ENCODE measurements around the gene KIF21B.

The KIF21B gene

DNA sequence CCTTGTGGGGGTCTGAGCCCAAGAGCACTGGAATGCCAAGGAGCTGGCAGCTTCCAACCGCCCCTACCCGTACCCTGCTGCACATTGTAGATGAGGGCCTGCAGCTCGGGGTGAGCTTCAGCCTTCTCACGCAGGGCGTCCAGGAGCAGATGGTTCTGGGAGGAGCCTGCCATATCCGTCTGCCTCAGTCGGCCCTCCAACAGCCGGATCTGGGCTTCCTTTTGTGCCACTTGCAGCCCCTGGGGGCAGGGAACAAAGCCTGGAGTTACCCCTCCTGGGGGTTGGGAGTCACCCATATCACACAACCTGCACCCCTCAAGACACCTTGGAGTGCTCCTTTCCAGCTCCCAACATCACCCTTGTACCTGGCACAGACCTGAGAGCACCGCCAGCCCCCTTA is 34.8 kb downstream of the KIF21B start:
- TF ChIP-seq, protein P1, sequence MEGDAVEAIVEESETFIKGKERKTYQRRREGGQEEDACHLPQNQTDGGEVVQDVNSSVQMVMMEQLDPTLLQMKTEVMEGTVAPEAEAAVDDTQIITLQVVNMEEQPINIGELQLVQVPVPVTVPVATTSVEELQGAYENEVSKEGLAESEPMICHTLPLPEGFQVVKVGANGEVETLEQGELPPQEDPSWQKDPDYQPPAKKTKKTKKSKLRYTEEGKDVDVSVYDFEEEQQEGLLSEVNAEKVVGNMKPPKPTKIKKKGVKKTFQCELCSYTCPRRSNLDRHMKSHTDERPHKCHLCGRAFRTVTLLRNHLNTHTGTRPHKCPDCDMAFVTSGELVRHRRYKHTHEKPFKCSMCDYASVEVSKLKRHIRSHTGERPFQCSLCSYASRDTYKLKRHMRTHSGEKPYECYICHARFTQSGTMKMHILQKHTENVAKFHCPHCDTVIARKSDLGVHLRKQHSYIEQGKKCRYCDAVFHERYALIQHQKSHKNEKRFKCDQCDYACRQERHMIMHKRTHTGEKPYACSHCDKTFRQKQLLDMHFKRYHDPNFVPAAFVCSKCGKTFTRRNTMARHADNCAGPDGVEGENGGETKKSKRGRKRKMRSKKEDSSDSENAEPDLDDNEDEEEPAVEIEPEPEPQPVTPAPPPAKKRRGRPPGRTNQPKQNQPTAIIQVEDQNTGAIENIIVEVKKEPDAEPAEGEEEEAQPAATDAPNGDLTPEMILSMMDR (IDR thresholded peaks at IDR 0.05) = no peak

DNA sequence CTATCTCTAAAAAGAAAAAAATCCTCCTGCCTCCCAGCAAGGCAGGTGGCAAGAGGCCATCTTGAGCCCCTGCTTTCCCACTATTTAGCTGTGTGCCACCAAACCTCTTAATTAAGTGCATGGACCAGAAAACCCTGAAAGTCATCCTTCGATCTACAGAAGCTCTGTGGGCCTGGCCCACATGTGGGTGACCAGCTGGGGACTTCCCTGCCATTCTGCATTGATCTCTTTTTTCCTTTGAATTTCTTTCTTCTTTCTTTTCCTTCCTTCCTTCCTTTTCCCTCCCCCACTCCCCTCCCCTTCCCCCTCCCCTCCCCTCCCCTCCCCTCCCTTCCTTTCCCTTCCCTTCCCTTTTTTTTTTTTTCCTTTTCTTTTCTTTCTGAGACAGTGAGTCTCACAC is 38.0 kb downstream of the KIF21B start:
- TF ChIP-seq, protein P1 (IDR thresholded peaks at IDR 0.05) = no peak

DNA sequence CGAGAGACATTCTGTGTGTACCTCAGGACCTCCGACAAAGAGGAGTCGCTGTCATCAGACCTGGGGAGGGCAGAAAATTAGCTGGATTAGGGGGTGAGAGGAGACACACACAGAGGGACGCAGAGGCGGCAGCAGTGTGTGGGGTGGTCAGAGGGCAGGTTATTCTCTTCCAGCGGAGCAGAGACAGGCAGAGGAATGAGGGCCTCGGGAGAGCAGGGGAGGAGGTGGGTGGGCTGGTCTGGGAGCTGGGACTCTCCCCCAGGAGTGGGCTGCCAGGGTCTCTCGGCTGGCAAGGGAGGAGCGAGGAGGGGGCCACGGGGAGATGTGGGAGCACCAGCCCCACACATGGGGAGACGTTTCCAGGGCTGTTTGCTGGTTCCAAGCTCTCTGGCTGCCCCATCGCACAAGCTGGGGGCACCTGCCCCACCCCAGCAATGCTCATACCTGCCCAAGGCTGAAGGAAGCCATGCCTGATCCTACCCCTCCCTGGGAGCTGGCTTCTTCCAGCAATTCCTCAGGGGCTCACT is 40.4 kb downstream of the KIF21B start:
- TF ChIP-seq, protein P1 (IDR thresholded peaks at IDR 0.05) = no peak

DNA sequence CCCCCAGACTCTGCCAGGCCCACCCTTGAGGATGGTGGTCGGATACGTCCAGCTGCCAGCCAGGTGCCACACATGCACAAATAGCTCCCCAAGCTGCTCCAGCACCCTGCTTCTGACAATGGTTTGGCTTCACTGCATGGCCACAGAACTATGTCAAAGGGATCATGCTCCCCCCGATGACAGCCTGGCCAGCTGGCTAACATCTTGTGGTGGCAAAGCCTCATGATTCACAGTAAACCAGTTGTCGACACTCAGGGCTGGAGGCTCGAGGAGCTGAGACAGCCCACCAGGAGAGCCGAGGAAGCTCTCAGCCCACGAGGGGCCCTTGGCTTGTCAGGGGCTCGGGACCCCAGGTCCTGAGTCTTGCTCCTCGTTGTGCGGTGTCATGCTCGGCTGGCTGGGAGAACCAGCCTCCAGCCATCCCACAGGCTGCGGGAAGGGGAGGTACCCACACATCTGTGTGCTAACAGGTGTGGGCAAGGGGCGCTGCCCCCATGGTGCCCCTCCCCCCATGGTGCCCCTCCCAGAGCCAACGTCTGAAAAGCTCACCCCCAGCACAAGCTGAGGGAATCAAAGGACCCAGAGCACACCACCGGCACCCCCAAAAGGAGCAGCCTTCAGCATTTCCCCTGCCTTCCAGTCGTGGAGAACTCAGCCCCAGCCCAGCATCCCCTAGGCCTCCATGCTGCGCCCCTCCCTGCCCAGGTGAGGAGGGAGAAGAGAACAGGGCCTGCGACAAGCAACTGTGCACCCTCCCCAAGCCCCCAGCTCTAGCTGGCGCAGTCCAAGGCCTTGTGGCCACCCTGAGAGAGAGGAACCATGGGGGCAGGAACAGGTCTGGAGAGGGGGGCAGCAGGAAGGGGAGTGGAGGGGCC is 41.2 kb downstream of the KIF21B start:
- TF ChIP-seq, protein P1 (IDR thresholded peaks at IDR 0.05) = no peak

DNA sequence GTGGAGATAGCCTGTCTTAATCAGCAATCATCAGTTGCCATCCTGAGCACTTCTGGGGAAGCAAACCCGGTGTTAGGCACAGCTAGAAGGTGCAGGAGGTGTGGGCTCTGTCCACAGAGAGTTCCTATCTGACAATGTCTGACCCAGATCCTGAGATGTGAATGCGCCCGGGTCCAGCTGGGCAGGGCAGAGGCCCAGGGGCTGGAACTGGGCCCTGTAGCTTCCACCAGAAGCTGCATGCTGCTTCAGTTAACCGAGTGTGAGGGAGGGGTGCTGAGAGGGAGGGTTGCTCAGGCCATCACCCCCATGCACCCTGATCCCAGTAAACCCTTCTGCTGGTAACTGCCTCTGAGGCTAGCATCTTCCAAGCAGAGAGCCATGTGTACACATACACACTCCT is 42.2 kb downstream of the KIF21B start:
- TF ChIP-seq, protein P1 (IDR thresholded peaks at IDR 0.05) = no peak

DNA sequence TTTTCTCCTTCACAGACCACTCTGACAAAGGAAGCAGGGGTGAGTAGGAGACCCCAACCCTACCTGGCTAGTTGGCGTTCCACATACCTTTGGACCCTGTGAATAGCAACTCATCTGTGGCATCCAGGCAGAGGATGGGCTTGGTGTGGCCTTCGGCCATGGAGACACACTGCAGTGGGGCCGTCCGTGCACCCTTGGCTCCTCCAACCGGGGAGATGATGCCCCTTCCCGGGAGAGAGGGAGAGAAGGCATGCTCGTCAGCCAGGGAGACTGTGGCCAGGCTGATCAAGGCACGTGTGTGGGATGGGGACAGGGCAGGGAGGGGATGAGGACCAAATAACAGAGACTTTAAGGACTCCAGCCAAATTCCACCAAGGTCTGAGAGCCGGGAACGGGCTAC is 42.6 kb downstream of the KIF21B start:
- TF ChIP-seq, protein P1 (IDR thresholded peaks at IDR 0.05) = no peak

DNA sequence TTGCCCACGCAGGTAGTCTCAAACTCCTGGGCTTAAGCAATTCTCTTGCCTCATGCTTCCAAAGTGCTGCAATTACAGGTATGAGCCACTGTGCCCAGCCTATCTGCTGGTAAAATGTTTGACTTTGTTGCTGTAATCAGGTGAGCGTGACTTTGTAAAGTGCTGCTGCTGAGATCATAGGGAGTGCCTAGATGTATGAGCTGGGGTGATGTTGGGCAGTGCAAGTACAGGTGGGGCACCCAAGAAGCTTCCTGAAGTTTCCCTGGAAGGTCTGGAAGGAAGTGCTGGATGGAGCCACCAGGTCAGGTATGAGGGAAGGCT is 43.1 kb downstream of the KIF21B start:
- TF ChIP-seq, protein P1 (IDR thresholded peaks at IDR 0.05) = no peak
